IPS-18c (cell line): ENCODE data around the gene TCFL5.
A peak's percentile ranks its signal among the peaks of the same experiment; 100 is the strongest.
"Not testable (repeated sequence)": the region's sequence is repeated elsewhere in the genome, so short reads cannot be mapped to it uniquely, and the experiment has no call there.

ENCODE experiments used
- H3K4me3 ChIP-seq: 2 replicates; pipeline ENCODE4 v1.7.0; 2013; ENCODE audit warnings: low read depth, mild to moderate bottlenecking, low read length, moderate library complexity; ENCODE audit not compliant: insufficient read depth
- H3K9me3 ChIP-seq: one replicate; pipeline ENCODE4 v1.6.1; 2013; ENCODE audit warnings: mild to moderate bottlenecking, low read length, moderate library complexity; ENCODE audit not compliant: control insufficient read depth, insufficient read depth

TCFL5 gene

GRCh38 chr20:62872862-62873261 lies 11.2 kb upstream of the TCFL5 start:
- Histone ChIP-seq H3K4me3 (no peak overlapping the region), H3K9me3 (no peaks in the 10 kb centered on the region)

DNA sequence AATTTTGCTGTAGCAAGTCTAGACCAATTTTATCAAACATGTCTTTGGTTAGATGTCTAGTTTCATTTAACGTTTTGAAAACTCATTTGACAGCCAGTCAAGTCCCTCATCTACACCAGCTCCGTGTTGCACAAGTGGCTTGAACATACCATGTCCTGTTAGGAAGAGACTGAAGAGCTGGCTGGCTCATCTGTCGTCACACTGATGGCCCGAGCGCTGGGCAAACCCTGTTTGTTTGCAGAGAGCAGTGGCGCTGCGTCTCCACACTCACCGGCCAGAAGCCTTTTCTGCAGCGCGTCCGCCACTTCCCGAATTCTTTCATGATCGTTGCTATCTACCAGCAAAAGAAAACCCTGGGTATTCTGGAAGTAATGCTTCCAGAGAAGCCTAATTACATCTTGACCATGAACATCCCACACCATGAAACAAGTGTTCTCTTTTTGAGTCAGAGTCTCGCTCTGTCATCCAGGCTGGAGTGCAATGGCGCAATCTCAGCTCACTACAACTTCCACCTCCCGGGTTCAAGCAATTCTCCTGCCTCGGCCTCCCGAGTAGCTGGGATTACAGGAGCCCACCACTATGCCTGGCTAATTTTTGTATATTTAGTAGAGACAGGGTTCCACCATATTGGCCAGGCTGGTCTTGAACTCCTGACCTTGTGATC lies 10.7 kb upstream of the TCFL5 start:
- Histone ChIP-seq H3K9me3 (no peaks in the 10 kb centered on the region), H3K4me3 (no peak overlapping the region)

DNA sequence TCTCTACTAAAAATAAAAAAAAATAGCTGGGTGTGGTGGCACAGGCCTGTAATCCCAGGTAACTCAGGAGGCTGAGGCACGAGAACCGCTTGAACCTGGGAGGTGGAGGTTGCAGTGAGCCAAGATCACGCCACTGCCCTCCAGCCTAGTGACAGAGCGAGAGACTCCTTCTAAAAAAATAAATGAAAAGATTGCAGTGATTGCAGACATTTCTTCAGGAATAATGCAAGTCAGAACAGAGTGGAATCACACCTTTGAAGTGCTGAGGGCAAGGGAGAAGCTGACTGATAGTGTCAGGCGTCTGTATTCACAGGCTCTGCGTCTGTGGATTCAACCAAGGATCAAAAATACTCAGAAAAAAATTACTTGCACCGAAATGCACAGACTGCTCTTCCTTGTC lies 2.6 kb upstream of the TCFL5 start:
- Histone ChIP-seq H3K9me3 (no peaks in the 10 kb centered on the region), H3K4me3 (no peak overlapping the region)

- Histone ChIP-seq H3K9me3 (no peaks in the 10 kb centered on the region), H3K4me3 (peak overlapping the region; percentile 57)
These were observed 514 bp downstream of the TCFL5 start for GRCh38 chr20:62860924-62861691.

DNA sequence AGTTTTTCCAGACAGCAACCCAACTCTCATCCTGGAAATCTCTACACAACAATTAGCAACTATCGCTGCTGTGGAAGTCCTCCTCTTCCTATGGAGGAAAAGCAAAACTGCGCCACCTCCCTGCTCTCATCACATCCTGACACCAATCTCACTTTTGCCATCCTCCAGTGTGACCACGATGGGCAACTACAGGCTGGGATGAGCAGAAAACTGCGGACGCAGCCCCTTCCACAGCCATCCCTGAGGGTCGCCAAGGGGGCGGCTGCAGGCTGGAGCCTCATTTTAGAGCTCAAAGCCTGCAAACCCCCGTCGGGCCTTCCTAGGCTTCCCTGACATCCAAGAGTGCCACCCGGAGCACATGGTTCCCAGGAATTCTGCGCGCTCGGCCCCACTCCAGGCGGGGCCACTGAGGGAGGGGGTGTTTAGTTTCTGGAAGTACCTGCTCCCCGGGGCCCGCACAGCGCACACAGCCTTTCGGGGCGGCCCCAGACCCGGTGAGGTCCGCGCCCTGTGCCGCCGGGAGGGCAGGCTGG lies 1.2 kb downstream of the TCFL5 start:
- Histone ChIP-seq H3K4me3 (peak overlapping the region; percentile 57), H3K9me3 (no peaks in the 10 kb centered on the region)

GRCh38 chr20:62859721-62860120 lies 1.9 kb downstream of the TCFL5 start:
- Histone ChIP-seq H3K4me3 (no peak overlapping the region; the same call in 1 of the 2 replicates), H3K9me3 (no peaks in the 10 kb centered on the region)

- Histone ChIP-seq H3K4me3 (no peak overlapping the region), H3K9me3 (no peaks in the 10 kb centered on the region)
These were observed 3.4 kb downstream of the TCFL5 start for GRCh38 chr20:62858058-62858830.

DNA sequence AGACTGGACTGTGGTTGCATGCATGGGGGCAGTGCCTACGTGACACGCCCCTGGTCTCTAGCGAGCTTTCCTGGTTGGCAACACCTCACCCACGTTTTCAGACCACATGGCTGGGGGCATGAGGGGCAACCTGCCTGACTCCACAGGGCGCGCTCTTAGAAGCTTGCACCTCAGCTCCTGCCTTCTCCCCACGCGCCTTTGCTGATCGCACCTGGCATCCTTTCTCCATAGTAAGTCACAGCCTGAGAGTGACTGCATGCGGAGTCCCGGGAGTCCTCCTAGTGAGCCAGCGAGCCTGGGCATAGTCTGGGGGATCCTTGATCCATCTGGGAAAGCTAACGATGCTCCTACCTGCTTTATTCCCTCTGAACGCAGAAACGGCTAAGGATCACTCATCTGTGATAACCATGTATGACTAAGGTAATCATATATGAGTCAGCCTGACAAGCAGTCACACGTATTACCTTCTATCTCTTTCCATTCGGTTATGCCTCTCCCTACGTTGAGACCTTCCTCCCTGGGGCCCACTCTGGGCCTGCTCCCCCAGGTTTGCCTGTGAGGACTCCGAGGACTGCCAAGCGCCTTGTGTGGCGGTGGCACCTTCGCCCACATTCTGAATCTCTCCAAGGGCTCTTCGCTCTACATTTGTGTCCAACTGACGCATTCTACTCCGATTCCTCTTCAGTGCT lies 4.5 kb downstream of the TCFL5 start:
- no peaks in the 10 kb centered on the region for H3K9me3 ChIP-seq
- no peak overlapping the region for H3K4me3 ChIP-seq

GRCh38 chr20:62855120-62855519 lies 6.5 kb downstream of the TCFL5 start:
- no peaks in the 10 kb centered on the region for H3K9me3 ChIP-seq
- H3K4me3 ChIP-seq, result no peak overlapping the region

DNA sequence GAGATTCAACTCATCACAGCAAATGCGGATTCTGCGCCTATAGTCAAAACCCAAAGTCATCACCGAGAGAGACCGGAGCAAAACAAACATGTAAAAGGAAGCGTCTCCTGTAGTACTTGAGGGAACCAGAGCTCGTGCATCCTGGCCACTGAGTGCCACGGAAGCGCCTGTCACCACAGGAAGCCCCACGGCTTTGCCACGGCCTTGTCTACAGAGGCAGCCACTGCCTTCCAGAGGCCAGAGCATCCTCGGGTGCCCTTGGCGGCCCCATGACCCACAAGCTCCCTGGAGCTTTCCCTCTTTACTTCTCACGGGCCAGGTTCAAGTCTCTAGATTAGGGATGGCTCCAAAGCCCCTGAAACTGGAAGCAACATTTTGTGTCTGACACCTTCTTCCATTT lies 7.5 kb downstream of the TCFL5 start:
- H3K4me3 ChIP-seq, result no peak overlapping the region
- no peaks in the 10 kb centered on the region for H3K9me3 ChIP-seq

- H3K9me3 ChIP-seq, H3K4me3 ChIP-seq: not testable (repeated sequence)
These were observed 8.3 kb downstream of the TCFL5 start for GRCh38 chr20:62853304-62853703.

DNA sequence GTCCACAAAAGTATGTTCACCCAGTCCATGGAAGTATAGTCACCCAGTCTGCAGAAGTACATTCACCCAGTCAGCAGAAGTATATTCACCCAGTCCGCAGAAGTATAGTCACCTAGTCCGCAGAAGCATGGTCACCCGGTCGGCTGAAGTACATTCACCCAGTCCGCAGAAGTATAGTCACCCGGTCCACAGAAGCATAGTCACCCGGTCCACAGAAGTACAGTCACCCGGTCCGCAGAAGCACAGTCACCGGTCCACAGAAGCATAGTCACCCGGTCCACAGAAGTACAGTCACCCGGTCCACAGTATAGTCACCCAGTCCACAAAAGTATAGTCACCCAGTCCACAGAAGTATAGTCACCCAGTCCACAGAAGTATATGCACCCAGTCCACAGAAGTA lies 8.8 kb downstream of the TCFL5 start:
- Histone ChIP-seq H3K4me3 (no peak overlapping the region), H3K9me3 (no peaks in the 10 kb centered on the region)

GRCh38 chr20:62852196-62852595 lies 9.4 kb downstream of the TCFL5 start:
- H3K9me3 ChIP-seq, result no peaks in the 10 kb centered on the region
- no peak overlapping the region for H3K4me3 ChIP-seq

DNA sequence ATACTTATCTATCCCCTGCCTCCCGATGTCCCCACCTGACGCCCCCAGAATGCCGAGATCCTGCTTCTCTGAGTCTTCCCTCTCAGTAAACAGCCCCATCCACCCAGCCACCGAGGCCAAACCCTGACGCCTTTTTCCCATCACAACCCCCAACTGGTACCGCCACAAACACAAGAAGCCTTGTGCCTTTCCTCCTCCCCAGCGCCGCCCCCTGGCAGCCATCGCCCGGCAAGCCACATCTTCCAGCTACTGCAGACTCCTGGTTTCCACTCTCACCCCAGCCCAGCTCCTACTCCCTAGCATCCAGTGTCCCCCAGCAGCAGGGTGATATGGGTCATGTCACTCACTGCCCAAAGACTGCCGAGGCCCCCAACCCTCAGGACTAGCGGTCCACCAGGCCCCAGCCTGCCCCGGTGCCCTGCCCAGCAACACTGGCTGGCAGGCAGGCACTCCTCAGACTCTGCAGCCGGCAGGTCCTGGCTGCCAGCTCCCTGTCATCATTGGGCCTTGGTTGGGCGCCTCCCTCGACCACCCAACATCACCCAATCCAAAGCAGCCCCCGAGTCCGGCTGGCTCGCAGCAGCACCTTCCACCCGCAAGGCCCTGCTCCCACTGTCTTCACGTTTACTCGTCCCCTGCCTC lies 11.2 kb downstream of the TCFL5 start:
- Histone ChIP-seq H3K4me3 (no peak overlapping the region), H3K9me3 (no peaks in the 10 kb centered on the region)

- H3K9me3 ChIP-seq, result no peaks in the 10 kb centered on the region
- no peak overlapping the region for H3K4me3 ChIP-seq
These were observed 12.2 kb downstream of the TCFL5 start for GRCh38 chr20:62849431-62849830.

DNA sequence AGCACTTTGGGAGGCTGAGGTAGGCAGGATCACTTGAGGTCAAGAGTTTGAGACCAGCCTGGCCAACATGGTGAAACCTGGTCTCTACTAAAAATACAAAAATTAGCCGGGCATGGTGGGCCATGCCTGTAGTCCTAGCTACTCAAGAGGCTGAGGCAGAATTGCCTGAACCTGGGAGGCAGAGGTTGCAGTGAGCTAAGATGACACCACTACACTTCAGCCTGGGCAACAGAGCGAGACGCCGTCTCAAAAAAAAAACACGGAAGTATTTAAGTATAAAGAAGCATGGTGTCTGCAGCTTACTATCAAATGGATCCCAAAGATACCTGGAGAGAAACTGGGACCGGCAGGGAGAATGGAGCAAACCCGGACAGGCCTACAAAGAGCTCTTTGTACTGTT lies 12.7 kb downstream of the TCFL5 start:
- H3K4me3 ChIP-seq, H3K9me3 ChIP-seq: not testable (repeated sequence)
